HG03432 (cell line): ENCODE measurements around the gene ZNF513.
"Not testable (repeated sequence)": the region's sequence is repeated elsewhere in the genome, so short reads cannot be mapped to it uniquely, and the experiment has no call there.

ENCODE experiments used
- ATAC-seq: cut with Tn5 transposase; IDR thresholded peaks from one replicate; pipeline ENCODE4 v1.9.1; 2021; ENCODE audit warnings: mild to moderate bottlenecking, moderate library complexity; ENCODE audit not compliant: unreplicated experiment

Gene ZNF513, protein sequence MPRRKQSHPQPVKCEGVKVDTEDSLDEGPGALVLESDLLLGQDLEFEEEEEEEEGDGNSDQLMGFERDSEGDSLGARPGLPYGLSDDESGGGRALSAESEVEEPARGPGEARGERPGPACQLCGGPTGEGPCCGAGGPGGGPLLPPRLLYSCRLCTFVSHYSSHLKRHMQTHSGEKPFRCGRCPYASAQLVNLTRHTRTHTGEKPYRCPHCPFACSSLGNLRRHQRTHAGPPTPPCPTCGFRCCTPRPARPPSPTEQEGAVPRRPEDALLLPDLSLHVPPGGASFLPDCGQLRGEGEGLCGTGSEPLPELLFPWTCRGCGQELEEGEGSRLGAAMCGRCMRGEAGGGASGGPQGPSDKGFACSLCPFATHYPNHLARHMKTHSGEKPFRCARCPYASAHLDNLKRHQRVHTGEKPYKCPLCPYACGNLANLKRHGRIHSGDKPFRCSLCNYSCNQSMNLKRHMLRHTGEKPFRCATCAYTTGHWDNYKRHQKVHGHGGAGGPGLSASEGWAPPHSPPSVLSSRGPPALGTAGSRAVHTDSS

DNA sequence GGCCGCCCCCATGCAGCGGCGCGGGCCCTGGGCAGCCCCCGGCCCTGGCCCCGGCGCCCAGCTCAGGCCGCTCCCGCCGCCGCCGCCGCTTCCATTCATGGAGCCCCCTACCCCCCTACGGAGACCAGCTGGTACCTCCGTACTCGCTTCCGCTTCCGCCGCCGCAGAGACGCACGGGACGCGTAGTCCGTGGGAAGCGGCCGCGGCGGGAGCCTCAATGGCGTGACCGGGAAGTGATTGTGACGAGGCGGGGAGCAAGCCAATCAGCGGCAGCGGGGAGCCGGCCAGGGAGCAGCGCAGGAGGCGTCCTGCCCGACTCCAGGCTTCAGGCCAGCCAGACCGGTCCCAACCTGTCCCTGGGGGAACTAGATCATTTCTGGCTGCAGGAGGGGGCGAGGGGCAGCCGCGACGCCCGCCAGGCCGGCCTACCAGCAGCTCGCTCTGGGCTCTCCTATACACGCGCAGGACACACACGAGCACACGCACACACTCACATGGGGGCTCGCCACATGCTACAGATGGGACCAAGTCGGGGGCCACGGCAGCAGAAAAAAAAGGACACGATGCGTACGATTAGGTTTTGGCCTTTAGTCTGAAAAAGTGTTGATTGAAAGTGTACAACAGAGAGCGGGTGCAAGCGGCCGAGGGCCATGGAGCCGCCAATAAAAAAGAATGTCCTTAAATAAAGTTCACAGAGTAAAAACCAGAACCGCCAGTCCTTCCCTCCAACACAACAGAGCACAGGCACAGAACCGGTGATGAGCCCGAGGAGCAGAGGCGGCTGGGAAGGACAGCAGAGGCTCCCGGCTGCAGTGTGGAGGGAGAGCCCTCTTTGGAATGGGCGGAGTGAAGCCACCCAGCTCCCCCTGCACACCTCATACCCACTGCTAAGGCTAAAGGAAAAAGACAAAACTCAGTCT is at the start of gene ZNF513:
Gene ZNF513 (minus strand): TSS at position 109 of the 920 bp plus-strand sequence. CDS start 208 bp downstream, outside the sequence.
- ATAC-seq = peak; percentile 80

DNA sequence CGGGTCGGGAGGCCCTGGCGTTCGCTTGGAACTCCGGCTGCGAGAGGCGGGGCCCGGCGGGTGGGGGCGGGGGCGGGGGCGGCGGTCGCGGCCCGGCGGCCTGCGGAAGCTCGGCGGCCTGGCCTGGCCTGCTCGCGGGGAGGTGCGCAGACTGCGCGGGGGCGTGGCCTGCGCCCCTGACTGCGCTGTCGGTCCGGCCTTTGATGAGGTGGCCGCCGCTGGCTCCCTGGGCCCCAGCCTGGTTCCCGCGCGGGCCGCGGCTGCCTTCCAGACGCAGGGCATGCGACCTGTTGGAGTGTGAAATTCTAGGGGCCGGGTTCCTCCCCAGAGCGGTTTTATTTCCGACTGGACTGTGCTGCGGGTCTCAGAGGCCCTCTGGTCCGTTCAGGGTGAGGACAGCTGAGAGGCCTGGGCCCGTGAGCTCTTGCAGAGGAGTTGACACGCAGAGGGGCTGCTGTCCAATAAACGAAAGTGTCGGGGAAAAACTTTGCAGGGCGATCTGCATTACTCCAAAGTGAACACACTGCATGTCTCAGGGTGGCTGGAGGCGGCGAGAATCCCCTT is 48.5 kb upstream of the ZNF513 start:
- peak; percentile 73 for ATAC-seq

DNA sequence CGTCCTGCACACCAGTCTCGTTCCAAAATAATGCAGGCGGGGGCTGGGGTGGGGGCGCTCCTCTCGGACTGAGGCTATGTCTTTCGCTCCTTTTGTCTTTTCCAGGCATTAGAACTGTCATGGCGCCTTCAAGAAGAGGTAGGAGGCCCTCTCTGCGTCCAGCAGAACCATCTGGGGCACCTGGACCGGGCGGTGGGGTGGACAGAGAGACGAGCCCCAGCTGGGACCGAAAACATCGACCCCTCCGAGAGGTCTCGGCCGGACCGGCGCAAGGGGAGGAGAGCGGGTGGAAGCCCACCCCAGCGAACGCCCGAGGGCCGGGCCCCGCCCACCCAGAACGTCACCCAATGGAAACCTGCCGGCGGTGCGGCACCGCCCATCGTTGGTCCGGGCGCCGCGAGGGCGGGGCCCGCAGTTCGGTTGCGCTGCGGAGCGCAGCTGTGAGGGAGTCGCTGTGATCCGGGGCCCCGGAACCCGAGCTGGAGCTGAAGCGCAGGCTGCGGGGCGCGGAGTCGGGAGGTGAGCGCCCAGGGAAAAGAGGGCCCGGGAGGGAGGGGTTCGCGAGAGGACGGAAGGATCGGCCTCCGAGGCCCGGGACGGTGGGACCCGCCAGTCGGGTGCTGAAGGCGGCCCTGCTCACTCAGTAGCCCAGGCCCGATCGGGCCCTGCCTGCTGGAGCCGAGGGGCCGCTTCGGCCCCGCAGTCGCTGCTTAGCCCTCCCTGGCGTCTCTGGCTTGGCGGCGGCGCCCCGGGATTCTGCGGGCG is 47.9 kb upstream of the ZNF513 start, which contains the start of gene NRBP1:
Gene NRBP1 (plus strand): TSS at position 419 of the 765 bp plus-strand sequence. CDS start 4,643 bp downstream, outside the sequence.
- peak; percentile 90 for ATAC-seq

DNA sequence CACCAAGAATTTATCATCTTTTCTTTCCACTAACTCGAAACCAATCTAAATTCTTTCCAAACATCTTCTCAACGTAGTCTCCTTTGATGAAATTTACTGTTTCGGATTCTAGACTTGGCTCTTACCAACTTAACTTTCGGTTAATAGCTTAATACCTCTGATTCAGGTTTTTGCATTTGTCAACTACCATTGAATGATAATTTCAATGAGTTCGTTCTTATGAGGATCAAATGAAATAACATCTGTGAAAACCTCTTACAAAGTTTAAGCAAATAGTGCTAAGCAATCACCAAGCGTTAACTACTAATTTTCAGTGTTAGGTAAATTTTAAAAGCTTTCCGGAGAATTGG is 47.3 kb upstream of the ZNF513 start:
- no peak for ATAC-seq

DNA sequence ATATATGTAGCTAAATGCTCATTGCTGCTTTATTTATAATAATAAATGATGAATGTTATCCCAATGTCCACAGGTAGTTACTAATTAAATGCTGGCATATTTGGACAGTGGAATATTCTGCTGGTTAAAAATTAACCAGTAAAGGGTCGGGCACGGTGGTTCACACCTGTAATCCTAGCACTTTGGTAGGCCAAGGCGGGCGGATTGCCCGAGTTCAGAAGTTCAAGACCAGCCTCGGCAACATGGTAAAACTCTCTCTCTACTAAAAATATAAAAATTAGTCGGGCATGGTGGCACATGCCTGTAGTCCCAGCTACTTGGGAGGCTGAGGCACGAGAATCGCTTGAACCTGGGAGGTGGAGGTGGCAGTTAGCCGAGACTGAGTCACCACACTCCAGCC is 44.5 kb upstream of the ZNF513 start:
- not testable (repeated sequence) for ATAC-seq

DNA sequence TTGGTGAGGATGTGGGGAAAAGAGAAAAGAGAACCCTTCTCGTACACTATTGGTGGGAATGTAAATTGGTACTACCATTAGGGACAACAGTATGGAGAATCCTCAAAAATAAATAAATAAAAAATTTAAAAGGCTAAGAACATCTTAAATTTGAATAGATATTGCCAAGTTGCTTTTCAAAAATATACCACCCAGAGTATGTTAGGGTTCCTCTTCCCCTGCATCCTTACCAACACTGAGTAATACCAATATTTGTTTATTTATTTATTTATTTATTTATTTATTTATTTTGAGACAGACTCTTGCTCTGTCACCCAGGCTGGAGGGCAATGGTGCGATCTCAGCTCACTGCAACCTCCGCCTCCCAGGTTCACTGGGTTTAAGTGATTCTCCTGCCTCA is 42.4 kb upstream of the ZNF513 start:
- ATAC-seq = no peak

DNA sequence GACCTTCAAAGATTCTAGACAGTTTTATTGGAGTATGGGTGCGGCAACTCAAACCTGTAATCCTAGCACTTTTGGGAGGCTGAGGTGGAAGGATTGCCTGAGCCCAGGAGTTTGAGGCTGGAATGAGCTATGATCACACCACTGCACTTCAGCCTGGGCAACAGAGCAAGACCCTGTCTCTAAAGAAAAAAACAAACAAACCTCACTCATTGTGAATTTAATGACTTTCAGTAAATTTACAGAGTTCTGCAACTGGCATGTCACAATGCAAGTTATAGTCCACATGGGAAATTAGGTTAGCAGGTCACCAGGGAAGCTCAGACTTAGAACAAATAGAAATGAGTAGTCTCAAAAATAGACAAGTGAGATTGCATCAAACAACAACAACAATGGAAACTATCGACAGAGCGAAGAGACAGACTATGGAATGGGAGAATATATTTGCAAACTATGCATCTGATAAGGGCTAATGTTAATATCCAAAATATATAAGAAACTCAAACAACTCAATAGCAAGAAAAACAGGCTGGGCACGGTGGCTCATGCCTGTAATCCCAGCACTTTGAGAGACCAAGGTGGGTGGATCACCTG is 41.2 kb upstream of the ZNF513 start:
- ATAC-seq = no peak

DNA sequence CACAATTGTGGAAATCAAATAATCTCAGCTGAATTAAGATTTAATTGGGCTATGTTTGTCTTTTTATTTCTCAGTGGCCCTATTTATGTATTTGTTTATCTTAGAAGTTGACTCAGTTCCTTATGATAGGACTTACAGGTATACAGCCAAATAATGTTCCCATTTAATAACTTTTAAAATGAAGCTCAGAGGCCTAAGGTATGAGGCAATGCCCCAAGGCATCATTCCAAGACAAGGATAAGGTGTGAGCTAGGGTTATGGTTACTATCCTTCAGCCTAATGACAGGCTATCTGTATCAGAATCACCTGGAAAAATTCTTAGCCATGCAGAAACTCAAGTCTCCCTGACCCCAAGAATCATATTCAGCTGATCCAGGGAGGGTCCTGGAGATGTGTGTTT is 40.5 kb upstream of the ZNF513 start:
- ATAC-seq = no peak

DNA sequence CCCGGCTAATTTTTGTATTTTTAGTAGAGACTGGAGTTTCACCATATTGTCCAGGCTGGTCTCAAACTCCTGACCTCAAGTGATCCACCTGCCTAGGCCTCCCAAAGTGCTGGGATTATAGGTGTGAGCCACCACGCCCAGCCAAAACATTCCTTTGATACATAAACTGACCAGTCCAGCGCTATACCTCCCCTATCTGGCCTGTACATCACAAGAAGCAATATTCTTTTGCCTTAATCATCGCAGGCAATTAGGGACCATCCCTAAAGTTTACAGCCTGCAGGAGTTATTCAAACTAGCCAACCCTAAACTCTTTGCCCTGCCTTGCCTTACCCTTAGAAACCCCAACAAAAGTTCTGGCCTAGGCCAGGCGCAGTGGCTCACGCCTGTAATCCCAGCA is 35.6 kb upstream of the ZNF513 start:
- ATAC-seq = no peak

DNA sequence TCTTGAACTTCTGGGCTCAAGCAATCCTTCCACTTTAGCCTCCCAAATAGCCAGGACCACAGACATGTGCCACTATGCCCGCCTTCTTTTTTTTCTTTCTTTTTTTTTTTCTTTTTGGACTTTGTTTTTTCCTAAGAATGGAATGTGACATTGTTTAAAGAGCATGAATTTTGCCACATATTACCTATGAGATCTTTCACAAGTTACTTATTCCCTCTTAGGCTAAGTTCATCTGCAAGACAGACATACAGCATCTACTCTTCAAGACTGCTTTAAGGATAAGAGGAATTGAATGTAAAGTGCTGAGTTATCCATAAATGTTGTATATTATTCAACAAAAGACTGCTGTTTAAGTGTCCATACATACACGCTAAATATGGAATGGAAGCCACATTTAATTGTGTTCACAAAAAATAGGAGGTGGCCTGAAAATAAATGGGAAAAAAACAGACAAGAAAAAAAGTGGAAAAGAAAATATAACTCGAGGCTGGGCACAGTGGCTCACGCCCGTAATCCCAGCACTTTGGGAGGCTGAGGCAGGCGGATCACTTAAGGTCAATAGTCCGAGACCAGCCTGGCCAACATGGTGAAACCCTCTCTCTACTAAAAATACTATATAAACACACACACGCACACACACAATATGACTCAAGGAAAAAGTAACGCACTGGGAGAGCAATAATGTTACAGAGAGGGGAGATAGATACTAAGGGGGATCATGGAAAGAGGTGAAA is 32.1 kb upstream of the ZNF513 start:
- ATAC-seq = no peak

DNA sequence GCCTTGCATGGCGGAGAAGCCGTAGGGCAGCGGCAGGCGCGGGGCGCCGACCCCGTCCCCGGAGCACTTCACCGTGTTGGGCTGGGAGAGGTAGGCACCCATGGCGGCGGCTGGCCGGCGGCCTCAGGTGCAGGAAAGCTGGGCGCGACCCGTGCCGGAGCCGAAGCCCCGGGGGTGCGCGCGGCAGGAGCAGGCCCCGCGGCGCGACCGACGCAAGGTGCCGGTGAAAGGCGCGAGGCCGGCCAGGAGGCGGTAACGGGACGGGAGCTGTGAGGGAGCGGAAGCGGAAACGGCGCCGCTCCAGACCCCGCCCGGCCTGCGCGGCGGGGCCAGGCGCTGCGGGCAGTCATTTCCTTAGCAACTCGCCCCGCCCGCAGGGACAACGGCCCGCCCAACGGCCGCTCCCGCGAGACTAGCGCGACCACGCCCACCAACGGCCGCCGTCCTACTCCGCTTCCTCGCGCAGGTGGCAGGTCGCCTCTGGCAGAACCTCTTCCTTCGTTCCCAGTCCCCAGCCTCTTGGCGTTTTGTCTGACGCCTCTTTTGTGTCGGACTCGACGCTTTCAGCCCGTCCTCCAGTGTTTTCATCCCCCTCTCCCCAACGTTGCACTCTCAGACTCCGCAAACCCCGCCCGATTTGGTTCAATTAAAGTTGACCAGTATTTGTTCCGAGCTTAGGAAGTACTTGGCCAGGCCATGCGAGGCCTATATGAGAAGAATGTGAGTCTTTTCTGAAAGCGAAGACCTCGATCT is 29.0 kb upstream of the ZNF513 start, which contains the start of gene PPM1G:
Gene PPM1G (minus strand): TSS at position 271 of the 753 bp plus-strand sequence. CDS start 169 bp downstream, at position 102.
- peak; percentile 91 for ATAC-seq

DNA sequence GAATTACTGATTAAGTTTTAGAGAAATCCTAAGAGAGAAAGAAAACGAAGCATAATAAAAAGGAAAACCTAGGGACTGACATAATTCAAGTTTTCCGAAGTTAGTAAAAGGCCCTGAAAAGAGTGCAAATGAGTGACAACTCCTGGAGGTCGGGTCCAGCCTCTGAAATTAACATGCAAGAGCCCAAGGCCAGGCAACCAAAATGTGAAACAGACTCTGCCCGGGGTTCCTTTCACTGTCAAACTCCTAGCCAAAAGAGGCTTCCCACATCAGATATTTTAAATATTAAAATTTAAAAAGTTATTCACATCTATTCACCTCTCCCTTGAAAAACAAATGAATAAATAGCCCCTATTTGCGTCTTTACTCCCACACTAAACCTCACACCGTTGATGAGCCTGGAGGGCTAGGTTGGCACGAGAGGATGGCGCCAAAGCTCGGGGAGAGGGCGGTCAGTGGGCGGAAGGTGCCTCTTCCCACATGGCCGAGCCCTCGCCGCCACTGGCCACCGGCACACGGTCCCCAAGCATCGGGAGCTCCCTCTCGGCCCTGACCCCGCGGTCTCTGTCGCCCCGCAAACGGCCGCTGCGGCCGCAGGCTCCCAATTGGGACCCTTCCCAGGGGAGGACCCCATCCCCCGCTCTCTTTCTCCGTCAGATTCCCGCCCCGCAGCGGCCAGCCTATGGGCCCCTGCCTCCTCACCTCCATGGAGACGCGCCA is 28.2 kb upstream of the ZNF513 start:
- peak; percentile 33 for ATAC-seq

DNA sequence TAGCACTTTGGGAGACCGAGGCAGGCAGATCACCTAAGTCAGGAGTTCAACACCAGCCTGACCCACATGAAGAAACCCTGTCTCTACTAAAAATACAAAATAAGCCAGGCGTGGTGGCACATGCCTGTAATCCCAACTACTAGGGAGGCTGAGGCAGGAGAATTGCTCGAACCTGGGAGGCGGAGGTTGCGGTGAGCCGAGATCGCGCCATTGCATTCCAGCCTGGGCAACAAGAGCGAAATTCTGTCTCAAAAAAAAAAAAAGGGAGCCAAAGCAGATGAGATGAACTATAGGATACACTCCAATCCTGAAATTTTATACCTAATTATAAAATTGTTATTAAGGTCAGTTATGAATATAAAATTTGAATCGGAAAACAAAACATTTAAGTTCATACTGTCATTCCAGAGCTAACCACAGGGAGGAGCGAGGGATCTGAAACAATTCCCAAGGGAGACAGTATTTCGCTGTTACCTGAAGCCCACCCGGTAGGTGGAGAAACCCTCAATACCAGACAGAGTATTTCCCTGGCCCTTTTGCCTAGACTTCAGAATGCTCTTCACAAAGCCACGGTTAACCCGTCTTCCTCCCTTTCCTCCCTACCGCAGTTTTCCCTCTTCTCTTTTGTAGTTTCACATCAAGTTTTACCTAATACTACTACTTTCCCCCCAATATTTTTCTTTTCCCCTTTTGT is 27.4 kb upstream of the ZNF513 start:
- ATAC-seq = no peak

DNA sequence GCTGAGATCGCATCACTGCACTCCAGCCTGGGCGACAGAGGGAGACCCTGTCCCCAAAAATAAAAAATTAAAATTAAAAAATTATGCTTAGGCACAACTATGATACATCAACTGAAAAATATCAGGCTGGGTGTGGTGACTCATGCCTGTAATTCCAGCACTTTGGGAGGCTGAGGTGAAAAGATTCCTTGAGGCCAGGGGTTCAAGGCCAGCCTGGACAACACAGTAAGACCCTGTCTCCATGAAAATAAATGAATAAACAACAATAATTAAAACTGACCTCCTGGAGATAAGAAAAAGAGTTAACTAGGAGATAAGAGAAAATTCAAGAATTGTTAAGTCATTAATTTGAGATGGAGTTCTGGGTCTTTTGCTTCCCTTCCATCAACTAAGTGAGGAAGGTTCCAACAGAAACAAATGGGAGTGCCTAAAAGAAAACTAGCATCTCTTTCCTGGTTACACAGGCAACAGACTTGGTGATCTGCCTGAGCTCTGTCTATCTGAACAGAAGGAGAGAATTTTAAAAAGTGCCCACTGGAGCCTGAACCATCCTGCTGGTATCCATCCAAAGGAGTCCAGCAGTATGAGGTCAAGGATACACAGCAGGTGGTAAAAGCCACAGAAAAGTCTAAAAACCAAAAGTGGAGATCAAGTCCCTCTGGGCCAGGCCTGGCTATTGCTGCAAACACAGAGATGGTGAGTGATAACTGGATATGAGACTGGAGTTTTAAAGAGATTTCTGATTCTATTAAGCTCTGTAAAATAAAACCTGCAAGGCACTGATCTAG is 20.0 kb upstream of the ZNF513 start:
- no peak for ATAC-seq

DNA sequence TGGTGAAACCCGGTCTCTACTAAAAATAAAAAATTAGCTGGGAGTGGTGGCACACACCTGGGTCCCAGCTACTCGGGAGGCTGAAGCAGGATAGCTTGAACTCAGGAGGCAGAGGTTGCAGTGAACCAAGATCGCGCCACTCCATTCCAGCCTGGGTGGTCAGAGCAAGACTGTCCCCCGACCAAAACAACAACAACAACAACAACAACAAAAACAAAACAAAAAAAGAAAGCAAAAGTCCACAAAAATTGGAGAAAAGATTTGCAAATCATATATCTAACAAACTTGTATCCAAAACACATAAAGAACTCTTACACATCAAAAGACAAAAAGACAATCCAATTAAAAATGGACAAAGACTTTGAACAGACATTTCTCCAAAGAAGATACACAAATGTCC is 18.4 kb upstream of the ZNF513 start:
- no peak for ATAC-seq

DNA sequence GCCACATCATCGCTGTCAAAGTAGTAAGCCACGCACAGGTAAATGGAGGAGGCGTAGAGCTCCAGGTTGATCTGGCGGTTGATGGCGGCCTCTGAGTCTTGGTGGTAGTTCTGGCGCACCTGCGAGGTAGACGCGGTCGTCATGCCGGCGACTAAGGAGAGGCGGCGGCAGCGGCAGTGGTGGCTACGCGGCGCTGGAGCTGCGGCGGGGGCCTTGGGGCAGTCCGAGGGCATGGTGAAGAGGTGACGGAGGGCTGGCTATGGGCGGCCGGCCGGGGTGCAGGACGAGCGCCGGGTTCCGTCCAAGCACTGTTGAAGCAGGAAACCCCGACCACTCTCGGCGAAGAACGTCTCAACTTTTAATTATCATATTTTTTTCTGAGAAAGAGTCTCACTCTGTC is 12.7 kb upstream of the ZNF513 start:
- ATAC-seq = no peak
